Measurements from ENCODE around the gene ACTL6B.
"Not testable (repeated sequence)": the region's sequence is repeated elsewhere in the genome, so short reads cannot be mapped to it uniquely, and the experiment has no call there.

ACTL6B gene

GRCh38 chr7:100671353-100672327 lies 15.4 kb upstream of the ACTL6B start:
- no peak for DNase-seq

GRCh38 chr7:100670074-100670473 lies 13.8 kb upstream of the ACTL6B start:
- no peak for DNase-seq

GRCh38 chr7:100669106-100669505 lies 12.9 kb upstream of the ACTL6B start:
- not testable (repeated sequence) for DNase-seq

DNA sequence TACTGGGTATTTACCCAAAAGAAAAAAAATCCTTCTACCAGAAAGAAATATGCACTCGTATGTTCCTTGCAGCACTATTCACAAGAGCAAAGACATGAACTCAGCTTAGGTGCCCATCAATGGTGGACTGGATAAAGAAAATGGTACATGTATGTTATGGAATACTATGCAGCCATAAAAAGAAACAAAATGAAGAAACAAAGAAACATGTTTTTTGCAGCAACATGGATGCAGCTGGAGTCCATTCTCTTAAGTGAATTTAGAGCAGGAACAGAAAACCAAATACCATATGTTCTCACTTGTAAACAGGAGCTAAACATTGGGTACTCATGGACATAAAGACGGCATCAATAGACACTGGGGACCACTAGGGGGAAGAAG lies 11.8 kb upstream of the ACTL6B start:
- DNase-seq: no peak

GRCh38 chr7:100667331-100668068 lies 11.3 kb upstream of the ACTL6B start:
- DNase-seq: no peak

DNA sequence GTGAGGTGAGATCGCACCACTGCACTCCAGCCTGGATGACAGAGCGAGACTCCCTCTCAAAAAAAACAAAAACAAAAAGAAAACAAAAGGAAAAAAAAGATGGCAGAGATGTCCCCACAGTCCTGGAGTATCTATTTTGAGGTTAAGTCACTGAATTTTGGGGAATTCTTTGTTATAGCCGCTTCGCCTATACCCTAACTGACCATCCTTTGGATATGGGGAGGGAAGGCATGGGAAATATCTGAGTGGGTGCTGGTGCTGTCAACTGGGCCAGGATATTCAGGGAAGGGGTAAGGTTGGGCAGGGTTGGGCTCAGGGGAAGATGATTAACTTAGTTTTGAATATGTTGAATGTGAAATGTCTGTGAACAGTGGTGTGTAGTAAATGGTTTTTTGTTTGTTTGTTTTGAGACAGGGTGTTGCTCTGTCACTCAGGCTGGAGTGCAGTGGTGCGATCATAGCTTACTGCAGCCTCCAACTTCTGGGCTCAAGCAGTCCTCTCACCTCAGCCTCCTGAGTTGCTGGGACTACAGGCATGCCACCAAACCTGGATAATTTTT lies 9.0 kb upstream of the ACTL6B start:
- no peak for DNase-seq

- DNase-seq: not testable (repeated sequence)
Observed at GRCh38 chr7:100662194-100662776, 6.0 kb upstream of the ACTL6B start.

DNA sequence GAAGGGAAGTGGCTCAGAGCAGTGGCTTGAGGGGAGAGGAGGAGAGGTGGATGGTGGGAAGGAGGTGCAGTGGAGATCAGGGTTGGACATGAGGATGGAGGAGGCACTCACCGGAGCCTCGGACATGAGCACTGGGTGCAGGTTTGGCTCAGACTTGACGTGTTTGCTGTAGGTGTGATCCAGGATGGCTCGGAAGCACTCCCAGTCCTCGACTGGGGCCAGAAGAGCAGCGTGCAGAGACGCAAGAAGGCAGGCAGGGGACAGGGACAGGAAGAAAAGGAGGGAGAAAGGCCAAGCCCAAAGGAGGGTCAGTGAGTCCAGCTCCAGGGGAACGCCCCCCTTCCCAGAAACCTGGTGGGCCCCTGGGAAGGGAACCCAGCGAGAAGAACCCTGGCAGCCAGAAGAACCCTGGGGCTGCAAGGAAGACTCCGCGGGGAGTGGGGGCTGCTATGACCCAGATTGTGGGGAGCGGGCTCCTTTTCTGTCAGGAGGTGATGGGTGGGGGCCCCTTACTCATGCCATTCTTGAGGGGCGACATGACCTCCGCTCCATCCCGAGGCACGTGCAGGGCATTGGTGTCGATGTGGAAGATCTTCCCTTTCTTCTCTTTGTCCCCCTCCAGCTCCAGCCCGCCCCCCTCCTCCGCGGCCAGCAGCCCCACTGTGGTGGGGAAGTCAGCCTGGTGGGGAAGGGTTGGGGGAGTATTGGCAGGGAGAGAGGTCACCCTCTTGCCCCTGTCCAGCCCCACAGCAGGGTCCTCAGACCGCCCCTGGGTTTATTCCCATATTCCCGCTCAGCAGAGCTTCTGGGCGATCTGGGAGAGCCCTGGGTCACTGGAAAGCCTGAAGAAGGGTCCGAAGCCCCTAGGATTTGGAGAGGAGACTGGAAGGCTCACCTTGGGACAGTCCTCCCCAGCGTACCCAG lies 1.1 kb downstream of the ACTL6B start:
- DNase-seq: no peak

- no peak for DNase-seq
Observed at GRCh38 chr7:100649826-100650565, 6.3 kb downstream of the ACTL6B start.

GRCh38 chr7:100642534-100642907 lies 13.7 kb downstream of the ACTL6B start:
- DNase-seq: no peak

- DNase-seq: no peak
Observed at GRCh38 chr7:100641860-100642533, 14.3 kb downstream of the ACTL6B start.

DNA sequence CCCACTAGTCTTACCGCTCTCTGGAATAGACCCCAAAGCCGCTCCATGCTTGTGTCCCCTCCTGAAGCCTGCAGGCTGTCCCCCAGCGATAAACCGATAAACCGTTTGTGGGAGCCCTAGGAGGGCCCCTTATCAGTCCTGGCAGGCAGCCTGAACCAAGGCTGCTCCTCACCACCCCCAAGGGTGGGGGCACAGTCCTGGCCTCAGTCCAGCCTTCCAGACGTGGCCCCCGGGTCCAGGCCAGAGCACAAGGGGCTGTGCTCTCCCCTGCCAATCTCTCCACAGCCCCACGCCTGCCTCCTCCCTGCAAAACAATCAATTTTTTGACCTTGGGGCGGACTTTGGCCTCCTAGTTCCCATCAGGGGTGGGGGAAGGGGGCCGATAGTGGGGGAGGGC lies 14.8 kb downstream of the ACTL6B start, which contains the start of gene TFR2:
Gene TFR2, minus strand, starts transcription at position 90 of the 397 bp plus-strand sequence. Its CDS starts 43 bp downstream, at position 47.
- DNase-seq: no peak

DNA sequence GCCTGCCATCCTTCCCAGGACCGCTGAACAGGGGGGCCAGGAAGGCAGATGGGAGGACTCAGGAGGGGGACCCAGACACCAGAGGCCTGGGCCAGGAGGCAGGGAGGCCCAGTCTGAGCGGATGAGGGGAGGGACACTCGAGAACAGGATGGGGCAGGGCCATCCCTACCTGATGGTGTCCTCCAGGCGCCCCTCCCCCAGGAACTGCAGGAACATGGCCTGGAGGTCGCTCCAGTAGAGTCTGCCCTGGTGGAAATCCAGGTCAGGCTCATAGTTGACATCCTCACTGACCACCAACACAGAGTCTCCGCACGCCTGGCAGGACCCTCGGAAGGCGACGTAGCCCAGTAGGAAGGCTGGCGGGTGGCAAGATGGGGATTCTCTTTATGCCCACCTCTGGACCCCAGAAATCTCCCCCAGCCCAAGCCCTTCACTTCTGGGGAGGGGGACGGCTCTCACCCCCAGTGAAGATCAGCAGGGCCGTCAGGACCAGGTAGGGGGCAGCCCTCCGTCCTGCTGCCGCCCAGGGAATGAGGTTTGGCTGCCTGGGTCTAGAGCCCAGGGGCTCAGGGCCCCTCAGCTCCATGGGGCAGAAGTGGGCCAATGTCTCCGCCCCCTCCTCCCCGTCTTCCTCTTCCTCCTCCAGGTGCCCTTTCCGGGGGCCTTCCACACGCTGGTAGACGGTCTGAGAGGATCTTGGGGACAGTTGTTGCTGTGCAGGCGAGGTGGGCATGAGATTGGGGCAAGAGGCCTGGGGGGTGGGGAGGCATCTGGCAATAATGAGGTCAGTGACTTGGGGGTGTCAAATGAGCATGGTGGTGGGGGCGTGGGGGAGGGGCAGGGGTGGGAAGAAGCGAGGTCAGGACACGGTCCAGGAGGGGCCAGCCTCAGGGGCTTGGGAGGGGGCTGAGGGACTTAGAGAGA lies 15.5 kb downstream of the ACTL6B start:
- no peak for DNase-seq

DNA sequence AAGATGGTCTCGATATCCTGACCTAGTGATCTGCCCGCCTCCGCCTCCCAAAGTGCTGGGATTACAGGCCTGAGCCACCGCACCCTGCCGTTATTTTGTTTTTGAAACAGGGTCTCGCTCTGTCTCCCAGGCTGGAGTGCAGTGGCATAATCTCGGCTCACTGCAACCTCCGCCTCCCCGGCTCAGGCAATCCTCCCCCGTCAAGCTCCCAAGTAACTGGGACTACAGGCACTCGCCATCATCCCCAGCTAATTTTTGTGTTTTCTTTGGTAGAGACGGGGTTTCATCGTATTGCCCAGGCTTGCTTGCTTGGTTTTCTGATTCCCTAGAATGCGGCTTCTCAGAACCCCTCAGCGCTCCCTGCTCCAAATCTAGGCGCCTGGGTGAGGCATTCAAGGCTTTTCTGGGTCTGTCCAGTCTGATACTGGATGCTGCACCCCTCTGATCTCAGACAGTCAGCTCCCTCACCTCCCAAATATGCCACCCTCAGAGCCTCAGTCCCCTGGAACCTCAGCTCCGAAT lies 16.2 kb downstream of the ACTL6B start:
- no peak for DNase-seq

- no peak for DNase-seq
Observed at GRCh38 chr7:100632951-100633717, 23.1 kb downstream of the ACTL6B start.

GRCh38 chr7:100630066-100630465 lies 26.2 kb downstream of the ACTL6B start:
- DNase-seq: no peak

DNA sequence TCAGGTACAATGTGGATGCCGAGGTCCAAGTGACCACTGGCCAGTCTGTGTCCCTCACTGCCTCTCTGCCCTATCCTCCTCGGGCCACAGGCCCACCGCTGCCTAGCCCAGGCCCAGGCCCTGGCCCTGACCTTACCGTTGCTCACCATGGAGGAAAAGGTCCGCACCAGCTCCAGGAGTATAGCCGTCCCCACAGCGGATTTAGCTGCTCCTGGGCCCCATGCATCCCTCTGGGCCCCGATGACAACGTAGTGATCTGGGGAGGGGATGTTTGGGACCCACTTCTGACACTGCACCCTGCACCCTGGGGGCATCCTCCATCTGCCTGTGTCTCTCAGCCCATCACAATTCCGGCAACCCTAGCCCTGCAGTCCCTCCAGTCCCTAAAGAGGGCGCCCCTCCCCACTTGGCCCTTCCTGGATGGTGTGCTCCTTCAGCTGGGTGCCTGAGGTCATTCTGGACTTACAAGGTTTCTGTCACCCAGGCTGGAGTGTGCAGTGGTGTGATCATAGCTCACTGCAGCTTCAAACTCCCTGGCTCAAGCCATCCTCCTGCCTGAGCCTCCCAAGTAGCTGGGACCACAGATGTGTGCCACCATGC lies 27.0 kb downstream of the ACTL6B start:
- no peak for DNase-seq

DNA sequence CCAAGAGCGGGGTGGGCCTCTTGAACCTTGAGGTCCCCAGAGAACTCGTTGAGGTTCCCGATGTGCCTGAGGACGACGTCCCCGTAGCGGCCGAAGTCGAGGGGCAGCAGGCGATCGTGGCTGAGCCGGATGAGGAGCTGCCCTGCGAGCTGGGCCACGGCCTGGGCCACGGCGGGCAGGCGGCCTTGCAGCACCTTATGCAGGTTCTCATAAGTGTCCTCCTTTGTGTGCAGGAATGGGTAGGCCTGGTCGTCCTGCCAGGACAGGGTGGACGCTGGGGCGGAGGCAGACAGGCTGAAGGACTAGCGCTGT lies 29.1 kb downstream of the ACTL6B start:
- DNase-seq: no peak

All from SHP77 treated with DMSO at 0.1 percent for 48 hours (cell line).